ENCODE results near the gene VPS50. TPM values are rescaled to one million over a fixed set of nuclear protein-coding genes. Genes with fewer than 3 reads are reported as not detected.

The VPS50 gene
- total RNA-seq, 1 donor from 2014 or later, result 16.7 TPM

- Mint-ChIP-seq H3K9me3 (ENCODE audit: low read depth) (no peaks in the 10 kb centered on the region), H3K36me3 (ENCODE audit: low read depth) (no peaks in the 10 kb centered on the region), H3K27ac (ENCODE audit: unreplicated experiment) (no peak overlapping the region), H3K4me3 (ENCODE audit: unreplicated experiment) (no peak overlapping the region), H3K27me3 (ENCODE audit: low read depth) (peaks cover 18% of the 10 kb centered on the region), H3K4me1 (ENCODE audit: low read depth) (no peaks in the 10 kb centered on the region)
- no peak for DNase-seq (ENCODE audit: low spot score)
- peak; percentile 84 for TF ChIP-seq CTCF (IDR thresholded peaks at IDR 0.05)
Observed at GRCh38 chr7:93374345-93374940, 142.3 kb downstream of the VPS50 start.

- Mint-ChIP-seq H3K27ac (ENCODE audit: unreplicated experiment) (no peak overlapping the region), H3K36me3 (ENCODE audit: low read depth) (no peaks in the 10 kb centered on the region), H3K4me3 (ENCODE audit: unreplicated experiment) (no peak overlapping the region), H3K4me1 (ENCODE audit: low read depth) (no peaks in the 10 kb centered on the region), H3K27me3 (ENCODE audit: low read depth) (peaks cover 20% of the 10 kb centered on the region), H3K9me3 (ENCODE audit: low read depth) (peaks cover 2% of the 10 kb centered on the region)
- DNase-seq (ENCODE audit: low spot score), result no peak
- TF ChIP-seq CTCF (IDR thresholded peaks at IDR 0.05), result no peak
Observed at GRCh38 chr7:93375603-93376002, 143.4 kb downstream of the VPS50 start.

- Mint-ChIP-seq H3K4me3 (ENCODE audit: unreplicated experiment) (no peak overlapping the region), H3K36me3 (ENCODE audit: low read depth) (no peaks in the 10 kb centered on the region), H3K9me3 (ENCODE audit: low read depth) (peaks cover 2% of the 10 kb centered on the region), H3K4me1 (ENCODE audit: low read depth) (no peaks in the 10 kb centered on the region), H3K27ac (ENCODE audit: unreplicated experiment) (no peak overlapping the region), H3K27me3 (ENCODE audit: low read depth) (peaks cover 24% of the 10 kb centered on the region)
- no peak for DNase-seq (ENCODE audit: low spot score)
- no peak for TF ChIP-seq CTCF (IDR thresholded peaks at IDR 0.05)
Observed at GRCh38 chr7:93378131-93378760, 146.1 kb downstream of the VPS50 start.

GRCh38 chr7:93382362-93382761, 150.2 kb downstream of the VPS50 start:
- DNase-seq (ENCODE audit: low spot score), result no peak
- no peak for TF ChIP-seq CTCF (IDR thresholded peaks at IDR 0.05)
- Mint-ChIP-seq H3K27me3 (ENCODE audit: low read depth) (peaks cover 34% of the 10 kb centered on the region), H3K4me1 (ENCODE audit: low read depth) (no peaks in the 10 kb centered on the region), H3K36me3 (ENCODE audit: low read depth) (no peaks in the 10 kb centered on the region), H3K27ac (ENCODE audit: unreplicated experiment) (no peak overlapping the region), H3K4me3 (ENCODE audit: unreplicated experiment) (no peak overlapping the region), H3K9me3 (ENCODE audit: low read depth) (peaks cover 2% of the 10 kb centered on the region)

GRCh38 chr7:93390660-93391059, 158.5 kb downstream of the VPS50 start:
- no peak overlapping the region for H3K4me3 Mint-ChIP-seq (ENCODE audit: unreplicated experiment)
- peaks cover 34% of the 10 kb centered on the region for H3K27me3 Mint-ChIP-seq (ENCODE audit: low read depth)
- no peak for TF ChIP-seq CTCF (IDR thresholded peaks at IDR 0.05)
- no peak overlapping the region for H3K27ac Mint-ChIP-seq (ENCODE audit: unreplicated experiment)
- H3K4me1 Mint-ChIP-seq (ENCODE audit: low read depth), result no peaks in the 10 kb centered on the region
- H3K9me3 Mint-ChIP-seq (ENCODE audit: low read depth), result no peaks in the 10 kb centered on the region
- no peaks in the 10 kb centered on the region for H3K36me3 Mint-ChIP-seq (ENCODE audit: low read depth)
- DNase-seq (ENCODE audit: low spot score), result no peak

Measured in chondrocyte (in vitro differentiated cells).